Cardiac septum (tissue), 1 donor: ENCODE measurements around the gene CMTM8. TPM values are rescaled to one million over a fixed set of nuclear protein-coding genes. Genes with fewer than 3 reads are reported as not detected.

Experiments used
- DNase-seq: peaks from one replicate; pipeline ENCODE4 v3.0.0-alpha.2; 2020; ENCODE audit warnings: low spot score
- intact Hi-C: fragments of 100-400 bp; cut with DNase I; formaldehyde crosslinking; loops from one replicate; pipeline ENCODE4 v1.14.0; 2022
- total RNA-seq: library from RNA; stranded (reverse); fragmentation: NEBNext Ultra II Directional; extraction: Animal tissue kit (Norgen Biotek cat#: 25700); gene quantifications from one replicate; pipeline ENCODE4 v1.2.1, GENCODE V29; 2021
- donor health status: DM: no; HTN: no; CAD: no.

CMTM8 gene
- total RNA-seq, 1 donor from 2014 or later, result 5.5 TPM

- no peak for DNase-seq
- intact Hi-C loops, result no loop called here
These were observed 82.8 kb downstream of the CMTM8 start for GRCh38 chr3:32321095-32321790.

GRCh38 chr3:32322311-32322710 is 83.8 kb downstream of the CMTM8 start:
- intact Hi-C loops, result no loop called here
- DNase-seq, result no peak

DNA sequence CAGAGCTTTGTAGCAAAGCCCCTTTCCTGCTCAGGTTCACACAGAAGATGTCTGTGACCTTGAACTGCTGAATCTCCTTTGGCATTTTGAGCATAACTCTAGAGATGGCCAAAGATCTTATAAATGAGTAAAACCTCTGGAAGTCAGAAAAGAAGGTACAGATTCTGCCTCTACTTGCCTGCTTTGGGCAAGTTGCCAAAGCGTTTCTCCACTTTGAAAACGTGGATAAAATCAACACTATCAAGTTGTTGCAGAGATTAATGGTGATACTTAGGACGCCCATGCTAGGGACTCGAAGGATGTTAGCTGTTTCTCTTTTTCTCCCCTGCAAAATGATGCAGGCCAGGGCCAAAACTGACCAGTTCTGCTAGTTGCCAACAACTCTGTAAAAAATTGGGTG is 85.1 kb downstream of the CMTM8 start:
- intact Hi-C loops, result no loop called here
- DNase-seq, result no peak

DNA sequence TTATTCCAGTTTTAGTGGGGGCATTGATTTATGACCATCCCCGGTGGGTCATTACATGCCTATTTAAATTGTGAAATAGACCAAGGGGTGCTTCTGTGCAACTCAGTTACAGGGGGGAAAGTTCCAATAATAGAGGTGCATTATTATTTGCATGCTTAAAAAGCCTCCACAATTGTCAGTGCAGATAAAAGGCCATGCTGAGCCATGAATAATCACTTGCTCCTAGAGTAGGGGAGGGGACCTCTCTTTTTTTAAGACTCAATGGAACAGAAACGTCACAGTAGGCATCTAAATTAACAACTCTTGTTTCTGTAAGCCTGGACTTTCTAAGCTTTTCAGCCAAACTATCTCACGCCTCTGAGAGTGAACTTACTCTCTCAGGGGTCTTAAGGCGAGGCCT is 86.7 kb downstream of the CMTM8 start:
- intact Hi-C loops, result no loop called here

GRCh38 chr3:32325927-32326326 is 87.4 kb downstream of the CMTM8 start:
- DNase-seq, result no peak
- intact Hi-C loops, result no loop called here

More for the DNA sequence above, 86.7 kb downstream of the CMTM8 start:
- DNase-seq, result no peak

GRCh38 chr3:32326795-32327194 is 88.3 kb downstream of the CMTM8 start:
- DNase-seq, result no peak
- intact Hi-C loops, result no loop called here

DNA sequence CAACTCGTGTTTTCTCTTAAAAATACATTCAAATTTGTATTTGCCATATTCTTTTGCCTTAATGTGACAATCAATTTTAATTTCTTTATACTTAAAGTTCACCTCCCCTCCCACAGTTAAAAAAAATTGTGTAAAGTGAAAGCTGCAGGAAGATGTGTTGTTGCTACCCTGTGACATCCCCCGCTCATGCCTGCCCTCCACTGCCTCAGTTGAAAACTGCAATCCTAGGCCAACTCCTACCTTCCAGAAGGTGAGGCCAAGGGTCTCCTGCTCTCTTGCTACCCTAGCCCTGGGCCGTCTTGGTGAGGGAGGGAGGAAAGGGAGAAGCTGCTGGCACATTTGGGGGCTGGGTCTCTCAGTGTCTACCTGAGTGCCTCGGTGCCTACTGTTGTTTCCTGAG is 96.2 kb downstream of the CMTM8 start:
- intact Hi-C loops, result no loop called here
- no peak for DNase-seq

- intact Hi-C loops, result no loop called here
- DNase-seq, result no peak
These were observed 97.1 kb downstream of the CMTM8 start for GRCh38 chr3:32335365-32336112.

DNA sequence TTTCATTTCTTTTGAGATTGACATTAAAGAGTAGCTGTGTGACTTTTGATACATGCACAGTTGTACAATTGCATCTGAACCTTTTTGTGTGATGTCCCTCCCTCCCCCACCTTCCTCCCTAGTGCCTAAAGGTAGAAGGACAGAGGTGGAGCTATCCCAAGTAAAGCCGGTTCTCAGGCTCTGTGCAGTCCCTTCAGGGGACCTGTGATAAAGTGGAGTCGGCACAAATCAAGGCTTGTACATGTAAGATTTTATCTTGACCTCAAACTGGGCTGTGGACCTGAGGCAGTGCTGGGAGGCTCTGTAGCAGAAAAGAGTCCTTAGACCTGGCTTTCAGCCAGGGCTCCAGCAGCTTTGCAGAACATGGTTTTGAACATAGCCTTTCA is 97.6 kb downstream of the CMTM8 start:
- intact Hi-C loops, result no loop called here
- no peak for DNase-seq

- DNase-seq, result no peak
- intact Hi-C loops, result no loop called here
These were observed 99.0 kb downstream of the CMTM8 start for GRCh38 chr3:32337505-32337904.

DNA sequence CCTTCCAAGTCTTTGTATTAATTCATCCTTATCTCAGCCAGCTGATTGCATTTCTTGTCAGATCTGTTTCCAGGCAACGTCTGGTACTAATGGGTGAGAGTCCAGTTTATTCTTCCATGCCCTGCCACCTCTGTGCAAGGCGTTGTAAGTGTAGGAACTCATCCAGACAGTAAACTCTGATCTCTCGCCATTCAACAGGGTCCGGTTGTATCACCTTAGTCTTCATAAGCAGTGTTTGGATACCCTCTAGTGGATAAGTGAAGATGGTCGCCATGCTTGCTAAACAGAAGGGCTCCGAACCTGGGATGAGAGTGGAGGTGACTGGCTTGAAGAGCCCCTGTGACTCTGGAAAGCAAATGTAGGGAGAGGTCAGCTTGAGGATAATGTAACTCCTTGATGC is 101.6 kb downstream of the CMTM8 start:
- intact Hi-C loops, result loop anchor here (1.0 kb wide), 1 partner anchor 163 kb away; no protein-coding TSS in a partner anchor
- no peak for DNase-seq

GRCh38 chr3:32340611-32341365 is 102.3 kb downstream of the CMTM8 start:
- intact Hi-C loops, result loop anchor here (1.0 kb wide), 1 partner anchor 163 kb away; no protein-coding TSS in a partner anchor
- DNase-seq, result no peak

- peak; percentile 76 for DNase-seq
- intact Hi-C loops, result no loop called here
These were observed 109.1 kb downstream of the CMTM8 start for GRCh38 chr3:32347343-32348125.

DNA sequence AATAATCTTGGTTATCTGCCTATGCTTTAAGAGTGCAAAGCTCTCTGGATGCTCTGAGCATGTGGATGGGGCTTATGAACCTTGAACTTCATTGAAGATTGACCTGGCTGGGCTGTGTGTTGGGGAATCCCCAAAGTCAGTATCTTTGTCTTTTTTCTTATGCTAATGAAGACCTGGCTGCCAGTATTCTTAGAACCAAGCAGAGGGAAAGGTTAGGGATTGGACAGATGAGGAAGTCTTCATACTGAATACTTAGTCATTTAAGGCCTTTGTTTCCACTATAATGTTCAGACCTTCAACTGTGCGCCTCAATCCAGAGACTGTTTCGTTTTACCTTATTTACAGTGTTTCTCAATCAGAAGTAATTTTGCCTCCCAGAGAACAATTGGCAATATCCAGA is 110.7 kb downstream of the CMTM8 start:
- DNase-seq, result no peak
- intact Hi-C loops, result no loop called here

GRCh38 chr3:32352563-32352962 is 114.1 kb downstream of the CMTM8 start:
- intact Hi-C loops, result no loop called here
- no peak for DNase-seq

DNA sequence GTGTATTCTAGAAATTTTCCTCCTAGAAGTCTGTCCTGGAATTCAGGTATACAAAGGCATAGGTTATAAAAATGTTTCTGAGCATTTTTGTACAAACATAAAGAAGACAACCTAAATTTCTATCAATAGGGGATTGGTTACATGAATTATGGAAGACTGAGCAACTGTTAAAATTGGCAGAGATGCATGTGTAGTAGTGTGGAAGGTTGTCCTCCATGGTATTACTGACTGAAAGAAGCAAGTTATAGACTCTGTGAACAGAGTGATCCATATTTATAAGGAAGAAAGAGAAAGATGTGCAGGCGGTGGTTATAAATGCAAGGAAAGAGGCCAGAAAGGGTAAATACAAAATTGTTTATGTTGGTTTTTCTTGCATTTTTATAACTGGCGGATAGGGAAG is 114.9 kb downstream of the CMTM8 start:
- no peak for DNase-seq

DNA sequence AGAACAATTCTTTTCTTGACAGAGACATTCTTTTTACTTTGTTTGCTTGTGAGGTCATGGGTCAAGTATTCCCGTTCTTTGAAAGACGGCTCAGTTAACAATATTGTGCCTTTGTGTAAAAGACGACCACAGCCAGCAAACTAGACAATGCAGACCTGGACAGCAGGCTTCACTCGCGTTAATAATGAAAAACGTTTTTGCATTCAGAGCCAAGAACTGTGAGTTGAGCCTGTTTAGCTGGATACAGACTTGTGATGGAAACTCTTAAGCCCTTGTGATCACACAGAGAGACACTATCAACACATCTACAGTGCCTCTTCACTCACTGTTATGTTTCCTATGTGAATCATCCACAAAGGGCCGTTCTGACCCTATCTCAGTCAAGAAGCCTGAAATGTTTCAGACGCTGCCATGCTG is 115.9 kb downstream of the CMTM8 start:
- intact Hi-C loops, result no loop called here
- DNase-seq, result no peak

More for the DNA sequence above, 114.9 kb downstream of the CMTM8 start:
- intact Hi-C loops, result no loop called here

DNA sequence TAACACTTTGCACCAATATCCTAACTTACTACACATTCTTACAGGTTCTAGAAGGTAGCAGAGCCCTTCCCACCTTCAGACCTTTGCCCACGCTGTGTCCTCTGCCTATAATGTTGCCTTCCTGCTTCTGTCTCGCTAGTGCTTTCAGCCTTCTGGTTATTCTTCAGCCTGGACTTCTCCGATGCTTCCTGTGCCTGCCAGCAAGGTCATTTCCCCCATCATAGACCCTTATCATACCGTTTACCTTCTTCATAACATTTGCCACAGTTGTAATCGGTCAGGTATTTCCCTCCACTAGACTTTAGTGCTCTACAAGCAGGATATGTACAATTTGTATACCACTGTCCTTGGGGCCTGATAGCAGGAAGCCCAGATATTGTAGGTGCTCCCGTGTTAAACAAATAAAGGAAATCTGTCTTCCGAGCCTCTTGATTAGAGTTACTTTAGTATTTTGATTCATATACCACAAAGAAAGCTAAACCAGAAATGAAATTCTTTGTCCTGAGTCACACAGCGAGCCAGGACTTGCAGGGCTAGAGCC is 117.3 kb downstream of the CMTM8 start:
- no peak for DNase-seq
- intact Hi-C loops, result no loop called here

GRCh38 chr3:32359766-32360492 is 121.4 kb downstream of the CMTM8 start:
- DNase-seq, result no peak
- intact Hi-C loops, result no loop called here
